K562 (cell line): Measurements from ENCODE around the gene PARPBP. TPM values are rescaled to one million over a fixed set of nuclear protein-coding genes. Genes with fewer than 3 reads are reported as not detected.

ENCODE experiments used
- CBFA2T2 ChIP-seq: fragments of 450-650 bp; conservative IDR thresholded peaks from 2 replicates; pipeline ENCODE4 v1.6.1; 2017; ENCODE audit warnings: mild to moderate bottlenecking
- TAF7 ChIP-seq: fragments of 450-650 bp; IDR thresholded peaks from 2 replicates; pipeline ENCODE4 v1.6.1; 2016; ENCODE audit warnings: missing genetic modification characterization, missing compliant biosample characterization
- TBL1XR1 ChIP-seq, 2 experiments: IDR thresholded peaks; 2 replicates each; pipeline ENCODE4 v1.6.1; 2012; ENCODE audit warnings: improper control_type of control experiment in 2 of 2, low read length in 2 of 2, mild to moderate bottlenecking in 1 of 2
- polyA plus RNA-seq, 8 experiments: library from polyadenylated mRNA; depleted of rRNA in 4 of 8; stranded (reverse) in 5 of 8; unstranded in 3 of 8; fragments of >200 nt; fragmentation: Nextera tagmentation in 2 of 8; fragmentation: Illumina TruSeq in 1 of 8; extraction: Ambion mirVana in 2 of 8; extraction: Trizol in 1 of 8; gene quantifications; 2 replicates each; pipeline versions ENCODE4 v1.2.1 to v1.2.3, GENCODE V29; 2011 to 2014; ENCODE audit warnings: inconsistent platforms in 1 of 8, missing spikeins in 1 of 8
- total RNA-seq, 7 experiments: library from RNA; depleted of rRNA in 6 of 7; stranded (reverse); fragments of >200 nt in 6 of 7; fragmentation: Illumina TruSeq in 2 of 7; extraction: Trizol in 2 of 7; gene quantifications; 2 replicates each; pipeline versions ENCODE4 v1.2.1 to v1.2.3, GENCODE V29; 2011 to 2021; ENCODE audit warnings: low replicate concordance in 1 of 7
- TF ChIP-seq, protein P1 (sequence below), 2 experiments: fragments of 450-650 bp; formaldehyde crosslinking in 1 of 2; IDR thresholded peaks; 2 replicates each; pipeline versions ENCODE4 v1.4.0 to v1.6.1; 2014 to 2020; ENCODE audit warnings: mild to moderate bottlenecking in 2 of 2, borderline replicate concordance in 1 of 2, low read depth in 1 of 2
- TF ChIP-seq, protein P2 (sequence below): fragments of 450-650 bp; IDR thresholded peaks from 2 replicates; pipeline ENCODE4 v1.6.1; 2016

Gene PARPBP
- total and polyA plus RNA-seq, 9 of the 15 experiments (the other 6 are each of a cell fraction or from before 2014, with no cell fraction given), result 26.1 to 62.5 (median 49.0) TPM

DNA sequence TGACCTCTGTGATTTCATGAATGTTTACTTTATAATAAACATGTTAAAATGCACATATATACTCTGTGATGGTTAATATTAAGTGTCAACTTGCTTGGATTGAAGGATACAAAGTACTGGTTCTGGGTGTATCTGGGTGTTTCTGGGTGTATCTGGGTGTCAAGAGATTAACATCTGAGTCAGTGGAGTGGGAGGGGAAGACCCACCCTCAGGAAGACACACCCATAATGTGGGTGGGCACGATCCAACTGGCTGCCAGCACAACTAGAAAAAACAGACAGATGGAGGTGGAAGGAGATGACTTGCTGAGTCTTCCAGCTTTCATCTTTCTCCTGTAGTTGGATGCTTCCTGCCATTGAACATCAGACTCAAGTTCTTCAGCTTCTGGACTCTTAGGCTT lies 12.0 kb upstream of the PARPBP start (continued):
- TF ChIP-seq, protein P1, sequence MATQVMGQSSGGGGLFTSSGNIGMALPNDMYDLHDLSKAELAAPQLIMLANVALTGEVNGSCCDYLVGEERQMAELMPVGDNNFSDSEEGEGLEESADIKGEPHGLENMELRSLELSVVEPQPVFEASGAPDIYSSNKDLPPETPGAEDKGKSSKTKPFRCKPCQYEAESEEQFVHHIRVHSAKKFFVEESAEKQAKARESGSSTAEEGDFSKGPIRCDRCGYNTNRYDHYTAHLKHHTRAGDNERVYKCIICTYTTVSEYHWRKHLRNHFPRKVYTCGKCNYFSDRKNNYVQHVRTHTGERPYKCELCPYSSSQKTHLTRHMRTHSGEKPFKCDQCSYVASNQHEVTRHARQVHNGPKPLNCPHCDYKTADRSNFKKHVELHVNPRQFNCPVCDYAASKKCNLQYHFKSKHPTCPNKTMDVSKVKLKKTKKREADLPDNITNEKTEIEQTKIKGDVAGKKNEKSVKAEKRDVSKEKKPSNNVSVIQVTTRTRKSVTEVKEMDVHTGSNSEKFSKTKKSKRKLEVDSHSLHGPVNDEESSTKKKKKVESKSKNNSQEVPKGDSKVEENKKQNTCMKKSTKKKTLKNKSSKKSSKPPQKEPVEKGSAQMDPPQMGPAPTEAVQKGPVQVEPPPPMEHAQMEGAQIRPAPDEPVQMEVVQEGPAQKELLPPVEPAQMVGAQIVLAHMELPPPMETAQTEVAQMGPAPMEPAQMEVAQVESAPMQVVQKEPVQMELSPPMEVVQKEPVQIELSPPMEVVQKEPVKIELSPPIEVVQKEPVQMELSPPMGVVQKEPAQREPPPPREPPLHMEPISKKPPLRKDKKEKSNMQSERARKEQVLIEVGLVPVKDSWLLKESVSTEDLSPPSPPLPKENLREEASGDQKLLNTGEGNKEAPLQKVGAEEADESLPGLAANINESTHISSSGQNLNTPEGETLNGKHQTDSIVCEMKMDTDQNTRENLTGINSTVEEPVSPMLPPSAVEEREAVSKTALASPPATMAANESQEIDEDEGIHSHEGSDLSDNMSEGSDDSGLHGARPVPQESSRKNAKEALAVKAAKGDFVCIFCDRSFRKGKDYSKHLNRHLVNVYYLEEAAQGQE (IDR thresholded peaks at IDR 0.05; ENCODE audit: borderline replicate concordance), result no peak
- TF ChIP-seq, protein P1 (CRISPR knock-in tag; IDR thresholded peaks at IDR 0.05; ENCODE audit: low read depth), result no peak
- TF ChIP-seq, protein P2, sequence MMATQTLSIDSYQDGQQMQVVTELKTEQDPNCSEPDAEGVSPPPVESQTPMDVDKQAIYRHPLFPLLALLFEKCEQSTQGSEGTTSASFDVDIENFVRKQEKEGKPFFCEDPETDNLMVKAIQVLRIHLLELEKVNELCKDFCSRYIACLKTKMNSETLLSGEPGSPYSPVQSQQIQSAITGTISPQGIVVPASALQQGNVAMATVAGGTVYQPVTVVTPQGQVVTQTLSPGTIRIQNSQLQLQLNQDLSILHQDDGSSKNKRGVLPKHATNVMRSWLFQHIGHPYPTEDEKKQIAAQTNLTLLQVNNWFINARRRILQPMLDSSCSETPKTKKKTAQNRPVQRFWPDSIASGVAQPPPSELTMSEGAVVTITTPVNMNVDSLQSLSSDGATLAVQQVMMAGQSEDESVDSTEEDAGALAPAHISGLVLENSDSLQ, result no peak
- TF ChIP-seq TAF7 (tag), result no peak
- no peak for TF ChIP-seq CBFA2T2
- no peak for TF ChIP-seq TBL1XR1 (IDR thresholded peaks at IDR 0.05; ENCODE audit: low read length in 2 of 2)
- TF ChIP-seq, all 486 proteins: peak for 0
